Mucosa of descending colon (tissue), 3 donors: ENCODE results near the gene NKIRAS1. TPM values are rescaled to one million over a fixed set of nuclear protein-coding genes. Genes with fewer than 3 reads are reported as not detected.
"Not testable (repeated sequence)": the region's sequence is repeated elsewhere in the genome, so short reads cannot be mapped to it uniquely, and the experiment has no call there.

Experiments
- ATAC-seq: fragments of 200-7000 bp; cut with Tn5 transposase; one replicate; pipeline ENCODE4 v1.9.1; 2020; ENCODE audit warnings: mild to moderate bottlenecking, moderate library complexity
- DNase-seq, 3 donors: peaks; one replicate each; pipeline ENCODE4 v3.0.0-alpha.2; 2020
- H3K36me3 ChIP-seq: fragments of 200-600 bp; one replicate; pipeline ENCODE4 v1.8.0; 2021; ENCODE audit warnings: low read depth, mild to moderate bottlenecking
- H3K4me1 ChIP-seq: fragments of 200-600 bp; one replicate; pipeline ENCODE4 v1.8.0; 2021; ENCODE audit warnings: low read depth, mild to moderate bottlenecking
- H3K4me3 ChIP-seq: fragments of 200-600 bp; one replicate; pipeline ENCODE4 v1.8.0; 2021; ENCODE audit warnings: mild to moderate bottlenecking
- H3K9me3 ChIP-seq: fragments of 200-600 bp; one replicate; pipeline ENCODE4 v1.8.0; 2021; ENCODE audit warnings: mild to moderate bottlenecking
- CTCF ChIP-seq: fragments of 200-600 bp; IDR thresholded peaks from one replicate; pipeline ENCODE4 v1.8.0; 2022; ENCODE audit warnings: antibody characterized with exemption, mild to moderate bottlenecking
- intact Hi-C, 2 donors: fragments of 100-400 bp; cut with DNase I in 1 of 2; cut with micrococcal nuclease in 1 of 2; formaldehyde crosslinking; loops; one replicate each; pipeline versions ENCODE4 v1.11.0 to v1.11.1; 2022; cut with DNase I, micrococcal nuclease
- total RNA-seq, 3 donors: library from RNA; stranded (reverse); fragmentation: NEBNext Ultra II Directional in 2 of 3; extraction: Animal tissue kit (Norgen Biotek cat#: 25700) in 2 of 3; gene quantifications; one replicate each; pipeline versions ENCODE4 v1.2.1 to v1.2.4, GENCODE V29; 2021 to 2023
- donor health status: DM: no; HTN: no; CAD: no; lungs with moderate emphysema.
- donor health status: DM: no; HTN: no; CAD: no.
- donor health status: DM: no; HTN: yes; CAD: no.

The NKIRAS1 gene
- total RNA-seq, 3 donors from 2014 or later, result 3.5 to 15.0 (median 5.3) TPM

- ATAC-seq, result no peak
Measured at GRCh38 chr3:23873941-23874340, 42.8 kb downstream of the NKIRAS1 start.

GRCh38 chr3:23872330-23872729 is 44.5 kb downstream of the NKIRAS1 start:
- no peak overlapping the region for H3K4me3 ChIP-seq
- H3K4me1 ChIP-seq, result peaks cover 5% of the 10 kb centered on the region
- DNase-seq, result no peak
- no peak for ATAC-seq
- TF ChIP-seq CTCF, result no peak
- H3K36me3 ChIP-seq, result no peaks in the 10 kb centered on the region
- intact Hi-C loops, result loop anchor here in 1 of 2 donors (10.0 kb wide), 1 partner anchor 438 kb away; no protein-coding TSS in a partner anchor
- H3K9me3 ChIP-seq, result no peaks in the 10 kb centered on the region

More at GRCh38 chr3:23873941-23874340, 42.8 kb downstream of the NKIRAS1 start:
- H3K4me1 ChIP-seq, result peaks cover 5% of the 10 kb centered on the region
- no peak for TF ChIP-seq CTCF
- intact Hi-C loops, result loop anchor here in 1 of 2 donors (10.0 kb wide), 1 partner anchor 439 kb away; no protein-coding TSS in a partner anchor
- H3K4me3 ChIP-seq, result no peak overlapping the region
- no peak for DNase-seq
- no peaks in the 10 kb centered on the region for H3K36me3 ChIP-seq
- no peaks in the 10 kb centered on the region for H3K9me3 ChIP-seq

GRCh38 chr3:23871361-23871760 is 45.4 kb downstream of the NKIRAS1 start:
- intact Hi-C loops, result loop anchor here in 1 of 2 donors (10.0 kb wide), 1 partner anchor 437 kb away; no protein-coding TSS in a partner anchor
- not testable (repeated sequence) for H3K4me1 ChIP-seq, H3K9me3 ChIP-seq, DNase-seq, ATAC-seq, H3K36me3 ChIP-seq, H3K4me3 ChIP-seq

- peaks cover 12% of the 10 kb centered on the region for H3K4me1 ChIP-seq
- H3K4me3 ChIP-seq, DNase-seq, ATAC-seq, H3K9me3 ChIP-seq, H3K36me3 ChIP-seq: not testable (repeated sequence)
- intact Hi-C loops, result loop anchor here in 1 of 2 donors (10.0 kb wide), 1 partner anchor 436 kb away; no protein-coding TSS in a partner anchor
Measured at GRCh38 chr3:23870663-23871043, 46.1 kb downstream of the NKIRAS1 start.

- TF ChIP-seq CTCF, result no peak
- Histone ChIP-seq H3K9me3 (no peaks in the 10 kb centered on the region), H3K4me3 (no peak overlapping the region), H3K36me3 (no peaks in the 10 kb centered on the region), H3K4me1 (peaks cover 18% of the 10 kb centered on the region)
- intact Hi-C loops, result loop anchor here in 1 of 2 donors (10.0 kb wide), 1 partner anchor 435 kb away; no protein-coding TSS in a partner anchor
- ATAC-seq, result no peak
- no peak for DNase-seq
Measured at GRCh38 chr3:23869977-23870662, 46.7 kb downstream of the NKIRAS1 start.

GRCh38 chr3:23867838-23868237 is 49.0 kb downstream of the NKIRAS1 start:
- no peaks in the 10 kb centered on the region for H3K36me3 ChIP-seq
- DNase-seq (no peak), ATAC-seq (no peak)
- H3K4me1 ChIP-seq, result peaks cover 16% of the 10 kb centered on the region
- no peak overlapping the region for H3K4me3 ChIP-seq
- H3K9me3 ChIP-seq, result no peaks in the 10 kb centered on the region
- TF ChIP-seq CTCF, result no peak
- intact Hi-C loops, result no loop called here
